DND-41 (cell line): Measurements from ENCODE around the gene INPP4A.

Experiments
- CTCF ChIP-seq: IDR thresholded peaks from 2 replicates; pipeline ENCODE4 v1.5.1; 2012; ENCODE audit warnings: borderline replicate concordance, low read length, moderate library complexity, mild to moderate bottlenecking; ENCODE audit not compliant: poor library complexity, severe bottlenecking; ENCODE audit errors: extremely low read depth
- EZH2 ChIP-seq: IDR thresholded peaks from 3 replicates; pipeline ENCODE4 v1.6.1; 2012; ENCODE audit warnings: borderline replicate concordance, low read depth, mild to moderate bottlenecking, moderate library complexity, low read length, inconsistent platforms; ENCODE audit not compliant: severe bottlenecking

GRCh38 chr2:98405301-98405700, 39.4 kb upstream of the INPP4A start:
- TF ChIP-seq CTCF: no peak
- TF ChIP-seq EZH2: no peak
